Muscle of arm (tissue), 12 donors: Measurements from ENCODE around the gene CAPRIN1. TPM values are rescaled to one million over a fixed set of nuclear protein-coding genes. Genes with fewer than 3 reads are reported as not detected.

ENCODE experiments used
- DNase-seq: peaks from one replicate; pipeline ENCODE4 v3.0.0-alpha.2; 2013
- polyA plus RNA-seq, 12 donors: library from polyadenylated mRNA; unstranded; fragments of 120-200 nt; gene quantifications; one replicate each; pipeline ENCODE4 v1.2.1, GENCODE V29; 2013; ENCODE audit not compliant: insufficient read length in 12 of 12

Gene CAPRIN1
- polyA plus RNA-seq, 12 donors, result 125 to 232 (median 167) TPM; not detected in 1

GRCh38 chr11:34140149-34140548, 88.6 kb downstream of the CAPRIN1 start:
- no peak for DNase-seq

- no peak for DNase-seq
Observed at GRCh38 chr11:34143048-34143447, 91.5 kb downstream of the CAPRIN1 start.

GRCh38 chr11:34145073-34145472, 93.5 kb downstream of the CAPRIN1 start:
- no peak for DNase-seq

- DNase-seq, result no peak
Observed at GRCh38 chr11:34145847-34146381, 94.4 kb downstream of the CAPRIN1 start.

GRCh38 chr11:34146411-34146810, 94.9 kb downstream of the CAPRIN1 start:
- DNase-seq, result no peak

- no peak for DNase-seq
Observed at GRCh38 chr11:34146866-34147265, 95.3 kb downstream of the CAPRIN1 start.

GRCh38 chr11:34147581-34147980, 96.0 kb downstream of the CAPRIN1 start:
- no peak for DNase-seq

- no peak for DNase-seq
Observed at GRCh38 chr11:34148504-34149165, 97.1 kb downstream of the CAPRIN1 start.

- no peak for DNase-seq
Observed at GRCh38 chr11:34149274-34149673, 97.7 kb downstream of the CAPRIN1 start.

- DNase-seq, result no peak
Observed at GRCh38 chr11:34149786-34150185, 98.3 kb downstream of the CAPRIN1 start.

GRCh38 chr11:34150494-34151151, 99.1 kb downstream of the CAPRIN1 start:
- no peak for DNase-seq

Other genes starting within 250 kb of the CAPRIN1 start
- gene LMO2, start 159.7 kb upstream of the CAPRIN1 start, polyA plus RNA-seq, result 10 to 100 TPM in 11 of 12 donors, not detected in 1; 14.2 to 26.1 (median 16.3) TPM
- 10 to 100 TPM in 11 of 12 donors, not detected in 1; 28.8 to 54.1 (median 34.2) TPM for gene NAT10, start 53.9 kb downstream of the CAPRIN1 start, polyA plus RNA-seq